NCI-H524 treated with DMSO at 0.1 percent for 48 hours (cell line): ENCODE data around the gene C1RL.

ENCODE experiments used
- DNase-seq: peaks from one replicate; lab custom pipeline; 2025; lab: John Stamatoyannopoulos, UW

C1RL gene

GRCh38 chr12:7092229-7092985 is 16.6 kb downstream of the C1RL start, which contains the start of gene C1R:
C1R (minus strand) TSS chr12:7092445; CDS start chr12:7092388, 57 bp downstream.
- DNase-seq: no peak

DNA sequence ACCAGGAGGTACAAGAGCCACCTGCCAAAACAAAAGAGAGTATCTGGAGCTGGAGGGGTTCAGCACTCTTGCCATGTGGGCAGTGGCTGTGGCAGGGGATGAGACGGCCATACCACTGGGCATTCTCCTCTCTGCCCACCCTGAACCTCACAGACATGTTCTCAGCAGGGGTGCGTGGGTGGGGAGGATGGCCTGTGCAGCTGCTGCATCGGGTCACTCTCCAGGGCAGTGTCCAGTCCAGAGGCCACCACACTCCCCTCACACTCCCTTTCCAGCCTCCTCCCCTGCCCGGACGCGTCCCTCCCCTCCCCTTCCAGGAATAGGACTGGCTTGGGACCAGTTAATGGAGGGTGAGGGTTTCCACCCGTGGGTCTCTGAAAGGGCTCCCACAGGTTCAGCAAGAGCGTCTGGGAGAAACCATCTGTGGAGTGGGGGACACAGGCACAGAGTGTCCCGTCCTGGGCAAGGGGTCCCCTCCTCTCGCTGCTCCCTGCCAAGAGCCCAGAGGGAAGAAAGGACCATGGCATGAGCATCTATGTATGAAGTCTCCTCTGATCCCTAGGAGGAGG is 17.3 kb downstream of the C1RL start:
- no peak for DNase-seq

DNA sequence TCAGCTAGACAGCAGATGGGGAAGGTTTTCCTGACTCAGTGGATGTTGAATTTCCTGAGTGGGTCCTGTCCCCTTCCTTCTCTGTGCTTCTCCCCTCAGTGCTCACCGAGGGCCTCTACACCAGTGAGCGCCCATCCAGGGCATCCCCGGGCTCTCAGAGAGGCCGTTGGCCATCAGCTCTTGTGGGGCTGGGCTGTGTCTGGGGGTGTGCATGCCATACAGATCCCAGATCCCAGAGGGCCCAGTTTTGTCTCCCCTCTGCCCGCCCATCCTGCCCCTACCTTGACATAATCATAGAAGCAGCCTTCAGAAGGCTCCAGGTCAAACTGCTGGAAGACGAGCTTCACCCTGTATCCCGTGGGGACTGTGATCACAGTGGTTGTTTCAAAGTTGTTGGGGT is 17.8 kb downstream of the C1RL start:
- no peak for DNase-seq

DNA sequence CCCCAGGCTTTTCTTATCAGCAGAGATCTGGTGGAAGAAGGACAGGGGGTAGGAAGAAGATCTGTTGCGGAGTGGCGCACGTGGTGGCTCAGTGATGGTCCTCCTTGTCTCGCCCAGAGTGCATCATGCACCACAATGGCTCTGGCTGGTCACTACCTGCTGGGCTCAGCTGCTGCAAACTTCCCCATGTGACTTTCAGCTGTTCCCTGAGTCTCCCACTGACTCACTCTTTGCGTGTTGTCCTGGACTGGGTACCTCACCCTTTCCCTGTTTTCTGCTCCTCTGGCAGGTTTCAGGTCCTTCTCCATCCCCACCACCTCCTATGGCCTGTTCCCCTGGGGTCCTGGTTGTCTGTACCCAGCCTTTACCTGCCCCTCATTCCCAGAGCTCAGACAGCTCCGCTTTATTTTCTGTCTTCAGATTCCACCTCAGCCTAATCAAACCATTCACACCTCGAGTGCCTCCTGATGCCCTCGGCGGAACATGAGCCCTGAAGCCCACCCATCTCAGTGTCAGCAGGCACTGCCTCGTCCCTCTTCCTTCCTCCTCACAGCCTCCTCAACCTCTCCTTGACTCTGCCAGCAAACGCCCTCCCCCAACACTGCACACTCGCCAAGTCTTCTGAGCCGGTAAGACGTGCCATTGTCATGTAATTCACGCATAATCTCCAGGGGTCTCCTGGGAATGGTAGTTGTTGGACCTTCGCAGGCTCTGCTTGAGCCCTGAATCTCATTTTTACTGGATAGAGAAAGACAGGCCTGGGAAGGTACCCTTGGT is 18.6 kb downstream of the C1RL start:
- DNase-seq: no peak

DNA sequence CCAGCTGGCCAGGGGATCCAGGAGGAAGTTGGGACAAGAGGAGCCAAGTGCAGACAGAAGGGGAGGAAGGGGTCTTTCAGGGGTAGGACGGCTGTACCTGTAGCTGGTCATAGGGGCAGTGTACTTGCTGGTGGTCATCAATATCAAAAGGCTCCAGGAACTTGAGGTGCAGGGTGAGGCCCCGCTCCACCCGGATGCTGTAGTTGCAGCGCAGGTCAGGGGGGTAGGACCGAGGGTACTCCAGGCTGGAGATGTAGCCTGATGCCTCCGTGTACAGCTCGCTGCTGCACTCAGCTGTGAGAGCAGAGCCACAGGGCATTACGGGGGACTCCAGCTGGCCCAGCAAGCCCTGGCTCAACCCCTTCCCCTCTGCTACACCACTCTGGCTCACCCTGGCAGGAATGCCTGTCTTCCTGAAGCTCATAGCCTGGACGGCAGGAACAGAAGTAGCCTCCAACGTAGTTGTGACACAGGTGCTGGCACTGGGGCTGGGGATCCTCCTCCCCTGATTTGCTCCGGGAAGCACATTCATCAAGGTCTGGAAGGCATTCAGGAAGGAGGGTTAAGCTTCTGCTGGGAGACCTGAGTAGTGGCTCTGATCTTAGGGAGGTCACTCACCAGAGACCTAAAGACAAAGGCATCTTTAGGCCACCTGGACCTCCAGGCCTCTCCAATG is 19.7 kb downstream of the C1RL start:
- DNase-seq: no peak

DNA sequence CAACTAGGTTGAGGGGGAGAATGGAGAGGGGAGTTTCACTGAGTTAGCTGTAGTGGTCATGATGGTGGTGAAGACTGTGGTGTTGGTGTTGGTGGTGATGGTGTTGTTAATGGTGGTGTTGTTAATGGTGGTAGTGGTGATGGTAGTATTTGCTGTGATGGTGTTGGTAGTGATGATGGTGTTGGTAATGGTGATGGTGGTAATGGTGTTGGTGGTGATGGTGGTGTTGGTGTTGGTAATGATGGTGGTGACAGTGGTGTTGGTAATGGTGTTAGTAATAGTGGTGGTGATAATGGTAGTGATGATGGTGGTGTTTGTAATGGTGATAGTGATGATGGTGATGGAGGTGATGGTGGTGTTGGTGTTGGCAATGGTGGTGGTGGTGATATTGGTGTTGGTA is 25.9 kb downstream of the C1RL start:
- no peak for DNase-seq

DNA sequence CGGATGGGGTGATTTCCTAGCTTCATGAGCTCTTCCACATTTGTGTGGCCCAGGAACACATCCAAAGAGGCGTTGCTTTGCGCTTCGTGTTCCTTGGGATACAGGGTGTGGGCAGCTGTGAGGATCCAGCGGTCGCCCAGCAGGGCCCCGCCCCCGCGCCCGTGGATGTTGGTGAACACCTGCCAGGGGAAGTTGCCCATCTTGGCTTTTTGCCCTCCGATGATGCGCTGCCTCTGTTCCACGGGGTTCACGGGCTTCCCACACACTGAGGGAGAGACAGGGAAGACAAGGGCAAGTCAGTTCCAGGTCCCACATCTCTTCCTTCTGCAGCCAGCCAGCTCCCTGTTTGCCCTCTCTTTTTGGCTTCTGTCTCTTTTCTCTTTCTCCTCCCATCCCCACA is 28.0 kb downstream of the C1RL start:
- DNase-seq: no peak

GRCh38 chr12:7079826-7080125 is 29.2 kb downstream of the C1RL start:
- no peak for DNase-seq

DNA sequence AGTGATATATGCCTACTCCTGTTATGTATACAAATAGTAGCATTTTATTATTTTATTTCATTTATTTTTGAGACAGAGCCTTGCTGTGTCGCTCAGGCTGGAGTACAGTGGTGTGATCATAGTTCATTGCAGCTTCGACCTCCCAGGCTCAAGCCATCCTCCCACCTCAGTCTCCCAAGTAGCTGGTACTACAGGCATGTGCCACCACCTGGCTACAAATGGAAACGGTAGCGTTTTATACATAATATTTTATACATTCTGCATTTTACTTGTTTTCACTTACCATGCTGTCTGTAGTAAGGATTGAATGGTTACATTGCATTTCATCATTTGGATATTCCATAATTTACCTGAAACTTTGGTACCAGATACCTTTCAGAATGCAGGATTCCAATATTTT is 30.9 kb downstream of the C1RL start:
- no peak for DNase-seq

DNA sequence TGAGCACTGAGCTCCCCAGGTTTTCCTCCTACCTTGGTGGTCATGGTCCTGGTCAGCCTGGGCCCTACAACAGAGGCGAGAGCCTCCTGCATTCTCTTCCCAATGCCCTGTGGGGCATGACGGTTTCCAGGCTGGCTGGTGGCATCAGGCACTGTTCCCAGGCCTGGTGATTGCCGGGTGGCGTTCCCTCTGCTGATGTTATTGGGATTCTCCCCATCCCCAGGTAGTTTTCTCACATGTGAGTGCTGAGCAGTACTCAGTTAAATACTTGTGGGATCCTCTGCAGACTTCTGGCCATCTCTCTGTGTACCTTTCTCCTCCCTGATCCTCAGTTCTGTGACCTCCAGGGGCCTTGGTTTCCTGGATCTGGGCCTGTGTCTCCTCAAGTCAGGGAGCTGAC is 32.5 kb downstream of the C1RL start:
- DNase-seq: no peak

- DNase-seq: no peak
These were observed 33.1 kb downstream of the C1RL start for GRCh38 chr12:7075939-7076338.

GRCh38 chr12:7075518-7075917 is 33.5 kb downstream of the C1RL start:
- no peak for DNase-seq

GRCh38 chr12:7073946-7074345 is 35.1 kb downstream of the C1RL start:
- no peak for DNase-seq

DNA sequence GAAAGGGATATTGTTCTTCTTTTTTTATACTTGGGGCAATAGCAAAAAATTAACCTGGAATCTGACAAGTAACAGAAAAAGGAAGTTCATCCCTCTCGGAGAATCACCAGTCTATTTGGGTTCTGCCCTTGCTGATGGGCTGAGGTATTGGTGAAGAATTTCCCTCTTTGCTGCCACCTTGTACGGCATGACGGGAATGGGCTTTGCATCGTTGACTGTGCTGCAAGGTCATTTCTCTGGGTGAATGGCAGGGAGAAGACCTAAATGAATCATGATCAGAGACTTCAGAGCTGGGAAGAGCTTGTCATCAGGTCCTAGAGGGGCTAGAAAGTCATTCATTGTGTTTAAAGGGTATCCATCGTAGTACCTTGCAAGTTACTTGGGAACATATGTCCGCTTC is 36.5 kb downstream of the C1RL start:
- no peak for DNase-seq

GRCh38 chr12:7072035-7072434 is 37.0 kb downstream of the C1RL start:
- DNase-seq: no peak

DNA sequence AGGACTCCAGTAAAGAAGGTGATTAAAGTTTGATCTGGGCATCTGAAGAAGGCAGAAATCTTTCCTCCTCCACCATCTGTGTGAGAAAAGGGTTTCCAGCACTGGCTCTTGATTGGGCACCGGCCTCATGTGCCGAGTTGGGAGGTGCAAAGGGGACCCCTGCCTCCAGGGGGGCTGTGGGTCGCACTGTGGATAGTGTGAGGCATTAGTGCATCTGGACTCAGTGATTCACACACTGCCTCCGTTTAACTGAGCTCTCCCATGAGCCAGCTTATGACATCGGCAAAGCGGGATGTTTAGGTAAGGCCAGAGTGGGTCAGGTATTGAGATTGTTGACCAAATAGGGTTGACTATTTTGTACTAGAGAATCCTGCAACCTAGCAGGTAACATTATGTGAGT is 39.6 kb downstream of the C1RL start:
- no peak for DNase-seq

DNA sequence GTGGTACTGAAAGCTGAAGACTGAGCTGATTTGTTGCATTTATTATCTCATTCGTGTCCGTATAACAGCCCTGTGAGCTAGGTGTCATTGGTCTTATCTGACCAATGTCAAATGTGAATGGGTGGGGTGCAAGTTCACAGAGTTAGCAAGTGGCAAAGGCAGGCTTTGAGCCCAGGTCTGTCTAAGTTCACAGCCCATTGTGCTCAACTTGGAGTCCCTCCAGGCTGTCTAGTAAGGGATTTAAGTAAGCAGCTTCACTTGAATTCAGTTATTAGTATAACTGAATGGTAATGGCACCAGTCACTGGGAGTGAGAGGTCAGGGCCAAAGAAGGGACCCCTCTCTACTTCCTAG is 40.0 kb downstream of the C1RL start:
- DNase-seq: no peak

DNA sequence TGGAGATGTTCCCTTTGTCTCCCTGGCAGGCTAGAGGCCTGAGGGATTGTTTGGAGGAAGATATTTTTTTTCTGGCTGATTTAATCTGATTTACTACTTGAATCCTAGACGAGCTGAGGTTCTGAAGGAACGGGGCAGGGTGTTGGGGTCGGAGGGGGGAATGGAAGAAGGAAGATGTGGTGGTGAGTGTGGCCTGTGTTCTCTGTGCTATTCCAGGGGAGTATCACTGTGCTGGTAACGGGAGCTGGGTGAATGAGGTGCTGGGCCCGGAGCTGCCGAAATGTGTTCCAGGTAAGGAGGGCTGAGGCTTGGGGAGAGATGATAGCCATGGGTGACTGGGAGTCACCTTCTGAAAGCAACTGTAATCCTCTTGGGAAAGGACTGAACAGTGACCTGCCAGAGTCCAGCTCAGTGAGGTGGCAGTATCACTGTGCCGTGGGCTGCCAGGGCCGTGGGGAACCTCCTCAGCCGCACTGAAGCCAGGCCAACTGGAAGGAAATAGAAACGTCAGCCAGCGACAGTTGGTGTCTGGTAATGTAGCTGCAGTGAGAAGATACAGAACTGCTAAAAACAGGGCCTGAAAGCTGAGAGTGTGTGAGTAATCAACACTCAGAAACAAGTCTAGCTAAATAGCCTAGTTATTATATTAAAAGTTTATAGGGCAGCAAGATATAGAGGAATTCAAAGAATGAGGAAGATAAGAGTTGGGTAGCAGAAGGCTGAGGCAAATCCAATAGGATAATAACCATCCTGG is 40.6 kb downstream of the C1RL start:
- no peak for DNase-seq

DNA sequence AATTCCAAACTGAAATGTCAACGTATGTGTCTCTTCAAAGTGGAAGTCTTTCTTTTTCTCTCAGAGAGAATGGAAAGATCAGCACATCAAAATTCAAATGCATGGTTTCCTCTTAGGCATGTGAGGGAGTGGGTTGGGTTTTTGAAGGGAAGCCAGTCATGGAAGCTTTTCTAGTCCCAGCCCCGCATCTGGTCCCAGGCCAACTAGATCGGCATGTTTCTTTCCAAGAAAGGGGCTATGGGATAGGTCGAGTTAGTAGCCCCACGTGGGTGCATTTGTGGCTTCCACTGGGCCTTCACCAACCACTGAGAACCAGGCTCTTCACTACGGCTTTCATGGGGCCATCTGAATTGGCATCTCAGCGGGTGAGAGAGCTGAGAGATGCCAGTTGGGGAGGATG is 41.9 kb downstream of the C1RL start:
- no peak for DNase-seq

DNA sequence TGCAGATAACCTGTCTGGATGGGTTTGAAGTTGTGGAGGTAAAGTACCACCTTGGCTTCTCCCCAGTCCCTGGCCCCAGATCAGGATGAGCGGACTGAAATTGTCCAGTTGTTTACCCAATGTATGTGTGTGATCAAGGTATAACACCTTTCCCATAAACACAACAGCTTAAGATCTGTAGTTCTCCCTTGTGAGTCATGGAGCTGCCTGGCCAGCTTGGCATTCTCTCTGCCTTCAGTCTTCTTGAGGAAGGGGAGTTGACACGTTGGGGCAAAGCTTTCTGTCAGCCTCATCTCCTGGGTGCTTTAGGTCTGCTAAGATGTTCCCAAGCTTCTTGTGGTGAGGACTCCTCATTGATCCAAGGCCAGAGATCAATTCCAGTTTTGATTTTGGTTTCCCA is 42.4 kb downstream of the C1RL start:
- DNase-seq: no peak

- no peak for DNase-seq
These were observed 43.9 kb downstream of the C1RL start for GRCh38 chr12:7065073-7065623.

GRCh38 chr12:7064516-7064915 is 44.5 kb downstream of the C1RL start:
- no peak for DNase-seq
